Left lobe of liver (tissue), 2 donors: ENCODE data around the gene RPRD1B. TPM values are rescaled to one million over a fixed set of nuclear protein-coding genes. Genes with fewer than 3 reads are reported as not detected.

Experiments
- ATAC-seq: fragments of 200-7000 bp; cut with Tn5 transposase; one replicate; pipeline ENCODE4 v1.9.1; 2020; ENCODE audit warnings: mild to moderate bottlenecking, moderate library complexity
- DNase-seq: peaks from one replicate; pipeline ENCODE4 v3.0.0-alpha.2; 2020; ENCODE audit warnings: low spot score
- total RNA-seq: library from RNA; stranded (reverse); gene quantifications from one replicate; pipeline ENCODE4 v1.2.1, GENCODE V29; 2021
- donor health status: DM: no; HTN: no; CAD: no; lungs with moderate emphysema.
- donor health status: DM: no; HTN: yes; CAD: no.

The RPRD1B gene
- total RNA-seq, 1 donor from 2014 or later = 22.8 TPM

GRCh38 chr20:38034961-38035360 is 1.4 kb downstream of the RPRD1B start:
- no peak for DNase-seq
- no peak for ATAC-seq

DNA sequence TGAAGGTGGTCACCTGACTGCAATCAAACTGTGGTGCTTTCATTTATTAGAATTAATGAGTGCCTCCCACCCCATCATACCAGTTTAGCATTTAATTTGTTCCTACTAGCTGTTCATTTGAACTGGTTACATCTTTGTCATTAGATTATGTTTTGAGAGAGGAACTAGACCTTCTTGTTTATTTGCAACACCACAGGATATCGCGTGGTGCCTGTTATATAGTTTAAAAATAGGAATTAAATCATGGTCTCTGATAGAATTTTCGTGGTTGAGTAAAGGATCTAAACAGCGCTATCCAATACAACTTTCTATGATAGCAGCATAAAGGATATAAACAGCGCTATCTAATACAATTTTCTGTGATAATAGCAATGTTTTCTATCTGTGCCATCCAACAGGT is 2.8 kb downstream of the RPRD1B start:
- DNase-seq (no peak), ATAC-seq (no peak)

GRCh38 chr20:38040276-38040675 is 6.7 kb downstream of the RPRD1B start:
- no peak for DNase-seq
- no peak for ATAC-seq

GRCh38 chr20:38043512-38044300 is 10.2 kb downstream of the RPRD1B start:
- ATAC-seq = no peak

DNA sequence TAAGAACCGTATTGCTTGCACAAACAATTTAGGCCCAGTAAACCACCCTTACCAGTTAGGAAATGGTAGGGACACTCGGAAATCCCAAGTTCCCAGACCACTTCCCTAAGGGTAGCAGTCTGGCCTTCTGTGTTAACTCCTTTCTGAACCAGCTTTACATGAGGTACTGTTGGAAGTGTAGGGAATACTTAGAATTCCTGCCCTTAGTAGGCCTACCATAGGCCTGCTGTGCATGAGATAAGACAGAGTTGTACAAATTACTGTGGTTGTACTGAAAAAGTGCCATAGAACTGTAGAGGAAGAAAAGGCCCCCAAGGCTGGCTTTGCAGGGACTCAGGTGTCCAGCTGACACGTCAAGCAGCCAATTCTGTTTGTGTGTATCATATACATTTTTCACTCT is 11.1 kb downstream of the RPRD1B start:
- no peak for DNase-seq
- ATAC-seq = no peak

More at GRCh38 chr20:38043512-38044300, 10.2 kb downstream of the RPRD1B start:
- DNase-seq = no peak

GRCh38 chr20:38046572-38046971 is 13.0 kb downstream of the RPRD1B start:
- ATAC-seq (no peak), DNase-seq (no peak)

- ATAC-seq (no peak), DNase-seq (no peak)
These were observed 16.3 kb downstream of the RPRD1B start for GRCh38 chr20:38049800-38050199.

DNA sequence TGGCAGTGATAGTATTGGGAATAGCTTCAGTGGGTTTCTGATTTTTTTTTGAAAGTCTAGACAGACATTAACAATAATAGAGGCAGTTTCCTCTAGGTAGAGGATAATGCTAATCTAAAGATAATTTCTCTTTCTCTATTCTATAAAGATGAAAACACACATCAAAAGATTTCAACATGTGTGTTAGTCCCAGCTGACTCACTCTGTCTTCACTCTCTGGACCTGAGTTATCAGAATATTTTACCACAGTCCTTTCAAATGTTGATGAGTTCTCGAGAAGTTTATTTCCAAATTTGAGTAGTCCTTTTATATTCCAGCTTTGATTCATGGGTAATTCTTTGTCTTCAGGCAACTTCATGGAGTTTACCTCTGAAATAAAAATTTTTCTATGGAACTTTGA is 17.1 kb downstream of the RPRD1B start:
- no peak for ATAC-seq
- no peak for DNase-seq

DNA sequence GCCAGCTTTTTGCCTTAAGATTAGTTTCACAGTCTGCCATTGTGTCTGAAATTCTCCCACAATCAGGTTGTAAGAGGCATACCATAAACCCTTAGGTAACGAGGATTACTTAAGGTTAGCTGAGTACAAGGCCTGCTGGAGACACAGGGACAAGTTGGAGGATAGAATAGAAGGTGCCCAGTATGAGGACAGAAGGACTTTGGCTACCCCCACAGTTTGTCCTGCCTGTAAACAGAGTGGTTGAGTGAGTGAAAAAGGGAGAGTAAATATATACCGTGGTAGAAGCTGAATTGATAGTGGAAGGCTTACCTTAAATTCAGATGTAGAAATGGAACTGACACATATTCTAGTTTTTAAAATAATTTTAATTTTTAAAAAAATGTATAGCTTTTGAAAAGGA is 19.3 kb downstream of the RPRD1B start:
- ATAC-seq (peak; percentile 63), DNase-seq (no peak)

- ATAC-seq = no peak
These were observed 21.1 kb downstream of the RPRD1B start for GRCh38 chr20:38054647-38055046.

DNA sequence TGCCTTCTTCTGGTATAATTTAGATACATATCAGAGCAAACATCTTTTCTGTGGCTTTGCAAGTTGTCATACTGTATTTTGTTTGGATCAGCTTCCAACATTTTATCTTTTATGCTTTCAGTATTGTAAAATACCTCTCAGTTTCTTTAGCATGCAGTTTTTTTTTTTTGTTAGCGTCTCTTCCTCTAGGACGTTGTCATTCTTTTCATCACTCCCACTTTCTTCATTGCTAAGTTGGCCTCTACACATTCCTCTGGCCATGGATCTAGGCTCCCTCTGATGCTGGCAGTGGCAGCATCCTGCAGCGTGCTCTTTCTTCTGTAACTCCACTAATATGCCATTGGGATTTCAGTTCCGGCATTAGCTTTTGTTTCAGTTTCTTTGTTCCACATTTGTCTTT is 21.7 kb downstream of the RPRD1B start:
- ATAC-seq = no peak
- DNase-seq = no peak

More at GRCh38 chr20:38054647-38055046, 21.1 kb downstream of the RPRD1B start:
- no peak for DNase-seq

DNA sequence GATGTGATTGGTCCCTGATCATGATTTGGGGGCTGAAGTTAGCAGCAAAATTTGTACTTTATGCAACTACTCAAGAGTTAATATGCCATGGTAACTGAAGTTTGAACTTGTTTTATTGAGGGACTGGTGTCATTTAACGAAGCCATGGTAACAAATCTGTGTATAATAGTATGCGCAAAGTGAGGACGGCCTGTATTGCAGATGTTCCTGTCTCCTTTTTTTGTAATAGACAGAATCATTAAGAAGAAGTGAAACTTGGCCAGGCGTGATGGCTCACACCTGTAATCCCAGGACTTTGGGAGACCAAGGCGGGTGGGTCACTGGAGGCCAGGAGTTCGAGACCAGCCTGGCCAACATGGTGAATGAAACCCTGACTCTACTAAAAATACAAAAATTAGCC is 22.3 kb downstream of the RPRD1B start:
- DNase-seq = no peak
- no peak for ATAC-seq

DNA sequence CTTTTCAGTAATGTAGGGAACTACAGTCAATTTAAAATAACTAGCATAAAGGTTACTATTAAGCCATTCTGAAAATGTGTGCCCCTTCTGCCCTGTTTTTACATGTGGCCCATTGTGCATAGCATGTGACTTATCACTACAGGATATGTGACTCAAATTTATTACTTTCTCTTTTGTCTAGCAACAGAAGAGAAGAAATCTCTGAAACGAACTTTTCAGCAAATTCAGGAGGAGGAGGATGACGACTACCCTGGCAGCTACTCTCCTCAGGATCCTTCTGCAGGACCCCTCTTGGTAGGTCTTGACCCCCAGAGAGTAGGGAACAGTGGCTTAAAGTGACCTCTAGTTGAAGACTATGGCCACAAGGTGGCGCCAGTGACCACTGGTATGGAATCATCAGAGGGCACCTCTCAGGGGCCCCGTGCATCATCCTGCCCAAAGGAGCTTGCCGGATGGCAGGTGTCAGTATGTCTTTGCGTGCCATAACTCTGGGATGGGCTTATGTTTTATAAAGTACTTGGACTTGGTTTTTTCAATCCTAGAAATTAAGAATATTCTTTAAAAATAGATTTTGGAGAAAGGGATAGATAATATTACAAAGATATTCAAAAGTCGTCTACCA is 23.9 kb downstream of the RPRD1B start:
- DNase-seq (peak; percentile 81), ATAC-seq (peak; percentile 90)

DNA sequence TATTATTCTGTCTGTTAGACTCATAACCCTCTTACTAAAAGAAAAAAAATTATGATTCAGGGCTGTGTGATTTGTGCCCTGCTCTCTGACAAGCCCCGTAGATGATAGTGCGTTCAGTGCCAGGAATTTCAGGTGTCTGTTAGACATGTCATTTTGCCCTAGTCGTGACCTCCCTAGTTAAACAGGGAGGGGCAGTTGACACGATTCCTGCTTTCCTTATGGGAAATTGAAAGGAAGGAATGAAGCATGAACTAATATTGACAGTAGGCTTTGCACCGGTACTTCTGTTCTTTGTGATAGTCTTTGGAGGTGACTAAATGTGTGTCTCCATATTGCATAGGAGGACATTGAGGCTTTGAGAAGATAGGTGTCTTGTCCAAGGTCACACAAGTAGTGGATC is 26.3 kb downstream of the RPRD1B start:
- peak; percentile 52 for DNase-seq
- peak; percentile 82 for ATAC-seq

GRCh38 chr20:38060536-38060935 is 27.0 kb downstream of the RPRD1B start:
- ATAC-seq (no peak), DNase-seq (no peak)

GRCh38 chr20:38061109-38061508 is 27.6 kb downstream of the RPRD1B start:
- no peak for DNase-seq
- no peak for ATAC-seq

- ATAC-seq (no peak), DNase-seq (no peak)
These were observed 29.3 kb downstream of the RPRD1B start for GRCh38 chr20:38062890-38063289.

GRCh38 chr20:38063911-38064530 is 30.5 kb downstream of the RPRD1B start:
- no peak for DNase-seq
- no peak for ATAC-seq

- ATAC-seq (peak; percentile 79), DNase-seq (peak; percentile 69)
These were observed 32.3 kb downstream of the RPRD1B start for GRCh38 chr20:38065764-38066375.

- DNase-seq = no peak
- peak; percentile 70 for ATAC-seq
These were observed 33.6 kb downstream of the RPRD1B start for GRCh38 chr20:38066969-38067716.
